Measurements from ENCODE around the gene TANGO6.
A peak's percentile ranks its signal among the peaks of the same experiment; 100 is the strongest.

TANGO6 gene

GRCh38 chr16:69108905-69109252 is 265.5 kb downstream of the TANGO6 start:
- TF ChIP-seq, protein P1, sequence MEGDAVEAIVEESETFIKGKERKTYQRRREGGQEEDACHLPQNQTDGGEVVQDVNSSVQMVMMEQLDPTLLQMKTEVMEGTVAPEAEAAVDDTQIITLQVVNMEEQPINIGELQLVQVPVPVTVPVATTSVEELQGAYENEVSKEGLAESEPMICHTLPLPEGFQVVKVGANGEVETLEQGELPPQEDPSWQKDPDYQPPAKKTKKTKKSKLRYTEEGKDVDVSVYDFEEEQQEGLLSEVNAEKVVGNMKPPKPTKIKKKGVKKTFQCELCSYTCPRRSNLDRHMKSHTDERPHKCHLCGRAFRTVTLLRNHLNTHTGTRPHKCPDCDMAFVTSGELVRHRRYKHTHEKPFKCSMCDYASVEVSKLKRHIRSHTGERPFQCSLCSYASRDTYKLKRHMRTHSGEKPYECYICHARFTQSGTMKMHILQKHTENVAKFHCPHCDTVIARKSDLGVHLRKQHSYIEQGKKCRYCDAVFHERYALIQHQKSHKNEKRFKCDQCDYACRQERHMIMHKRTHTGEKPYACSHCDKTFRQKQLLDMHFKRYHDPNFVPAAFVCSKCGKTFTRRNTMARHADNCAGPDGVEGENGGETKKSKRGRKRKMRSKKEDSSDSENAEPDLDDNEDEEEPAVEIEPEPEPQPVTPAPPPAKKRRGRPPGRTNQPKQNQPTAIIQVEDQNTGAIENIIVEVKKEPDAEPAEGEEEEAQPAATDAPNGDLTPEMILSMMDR (IDR thresholded peaks at IDR 0.05; ENCODE audit: low read depth, low read length), result no peak
- DNase-seq, result no peak
- Histone ChIP-seq H3K27me3 (ENCODE audit: insufficient read depth, low read depth, severe bottlenecking) (peaks cover 3% of the 10 kb centered on the region), H3K9me3 (ENCODE audit: severe bottlenecking) (no peaks in the 10 kb centered on the region), H3K27ac (no peak overlapping the region), H3K4me3 (ENCODE audit: low read depth, low read length) (no peak overlapping the region), H3K36me3 (peaks cover 15% of the 10 kb centered on the region)

- H3K4me3 ChIP-seq (ENCODE audit: low read depth, low read length), result no peak overlapping the region
- no peak overlapping the region for H3K27ac ChIP-seq
- TF ChIP-seq, protein P1 (IDR thresholded peaks at IDR 0.05; ENCODE audit: low read depth, low read length), result no peak
- peaks cover 3% of the 10 kb centered on the region for H3K27me3 ChIP-seq (ENCODE audit: insufficient read depth, low read depth, severe bottlenecking)
- no peak for DNase-seq
- H3K36me3 ChIP-seq, result peaks cover 20% of the 10 kb centered on the region
- no peaks in the 10 kb centered on the region for H3K9me3 ChIP-seq (ENCODE audit: severe bottlenecking)
These were observed 266.3 kb downstream of the TANGO6 start for GRCh38 chr16:69109486-69110270.

- no peaks in the 10 kb centered on the region for H3K9me3 ChIP-seq (ENCODE audit: severe bottlenecking)
- no peak overlapping the region for H3K4me3 ChIP-seq (ENCODE audit: low read depth, low read length)
These were observed 267.1 kb downstream of the TANGO6 start for GRCh38 chr16:69110406-69110805.

DNA sequence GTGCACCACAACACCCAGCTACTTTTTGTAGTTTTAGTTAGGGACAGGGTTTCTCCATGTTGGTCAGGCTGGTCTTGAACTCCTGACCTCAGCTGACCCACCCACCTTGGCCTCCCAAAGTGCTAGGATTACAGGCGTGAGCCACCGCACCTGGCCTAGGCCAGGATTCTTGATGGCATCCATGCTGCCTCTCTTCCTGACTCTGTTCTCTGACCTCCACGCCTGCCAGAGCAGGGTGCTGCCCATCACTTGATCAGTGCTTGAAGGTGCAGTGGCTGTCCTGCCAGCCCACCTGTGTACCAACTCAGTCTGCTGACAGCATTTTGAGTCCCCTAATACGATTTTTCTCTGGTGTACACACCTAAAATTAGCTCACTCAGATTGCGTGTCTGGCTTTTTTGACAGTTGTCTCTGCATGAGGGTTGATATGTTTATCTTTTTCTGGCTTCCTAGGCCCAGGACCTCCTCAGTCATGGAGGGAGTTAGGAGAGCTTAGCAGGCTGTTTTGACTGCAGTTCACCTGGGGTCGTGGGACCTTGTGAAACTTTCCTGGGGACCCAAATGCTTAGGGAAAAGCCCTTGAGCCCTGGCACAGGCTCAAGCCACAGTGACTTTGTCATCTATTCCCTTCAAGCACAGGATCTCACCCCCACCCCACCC is 268.0 kb downstream of the TANGO6 start:
- TF ChIP-seq, protein P1 (IDR thresholded peaks at IDR 0.05; ENCODE audit: low read depth, low read length), result no peak
- H3K27me3 ChIP-seq (ENCODE audit: insufficient read depth, low read depth, severe bottlenecking), result peaks cover 3% of the 10 kb centered on the region
- H3K4me3 ChIP-seq (ENCODE audit: low read depth, low read length), result no peak overlapping the region
- no peaks in the 10 kb centered on the region for H3K9me3 ChIP-seq (ENCODE audit: severe bottlenecking)
- H3K36me3 ChIP-seq, result peaks cover 37% of the 10 kb centered on the region
- no peak for DNase-seq
- H3K27ac ChIP-seq, result no peak overlapping the region

More at GRCh38 chr16:69110406-69110805, 267.1 kb downstream of the TANGO6 start:
- H3K27me3 ChIP-seq (ENCODE audit: insufficient read depth, low read depth, severe bottlenecking), result peaks cover 3% of the 10 kb centered on the region
- DNase-seq, result peak; percentile 68
- TF ChIP-seq, protein P1 (IDR thresholded peaks at IDR 0.05; ENCODE audit: low read depth, low read length), result no peak
- peaks cover 27% of the 10 kb centered on the region for H3K36me3 ChIP-seq
- no peak overlapping the region for H3K27ac ChIP-seq

DNA sequence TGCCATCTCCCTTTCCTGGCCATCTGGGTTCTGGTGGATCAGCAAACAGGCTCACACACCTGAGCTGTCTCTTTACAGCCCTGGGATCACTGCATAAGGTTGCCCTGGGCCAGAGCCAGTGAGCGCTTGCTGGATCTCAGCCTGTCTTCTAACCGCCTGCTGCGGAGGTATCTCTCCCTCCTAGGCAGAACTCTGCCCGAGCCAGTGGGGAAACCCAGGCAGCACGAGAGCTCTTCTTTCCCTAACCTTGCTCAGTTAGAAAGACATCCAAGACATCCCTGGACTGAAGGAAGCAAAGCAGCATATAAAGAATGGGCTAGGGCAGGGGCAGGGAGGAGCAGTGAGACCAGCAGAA is 268.5 kb downstream of the TANGO6 start:
- Histone ChIP-seq H3K27me3 (ENCODE audit: insufficient read depth, low read depth, severe bottlenecking) (peaks cover 2% of the 10 kb centered on the region), H3K4me3 (ENCODE audit: low read depth, low read length) (no peak overlapping the region), H3K27ac (no peak overlapping the region), H3K9me3 (ENCODE audit: severe bottlenecking) (no peaks in the 10 kb centered on the region), H3K36me3 (peaks cover 40% of the 10 kb centered on the region)
- TF ChIP-seq, protein P1 (IDR thresholded peaks at IDR 0.05; ENCODE audit: low read depth, low read length), result no peak
- no peak for DNase-seq

All from WERI-Rb-1 (cell line).